Umbilical cord (tissue), 2 donors: ENCODE measurements around the gene GSK3A. TPM values are rescaled to one million over a fixed set of nuclear protein-coding genes. Genes with fewer than 3 reads are reported as not detected.

Source experiments
- DNase-seq: peaks from one replicate; pipeline ENCODE4 v3.0.0-alpha.2; 2015; ENCODE audit warnings: low spot score
- total RNA-seq: library from RNA; depleted of rRNA; stranded (reverse); fragments of >200 nt; gene quantifications from one replicate; pipeline ENCODE4 v1.2.3, GENCODE V29; 2014; ENCODE audit warnings: low replicate concordance; ENCODE audit not compliant: insufficient read depth

The GSK3A gene
- total RNA-seq, 1 donor from 2014 or later = 7.2 TPM

DNA sequence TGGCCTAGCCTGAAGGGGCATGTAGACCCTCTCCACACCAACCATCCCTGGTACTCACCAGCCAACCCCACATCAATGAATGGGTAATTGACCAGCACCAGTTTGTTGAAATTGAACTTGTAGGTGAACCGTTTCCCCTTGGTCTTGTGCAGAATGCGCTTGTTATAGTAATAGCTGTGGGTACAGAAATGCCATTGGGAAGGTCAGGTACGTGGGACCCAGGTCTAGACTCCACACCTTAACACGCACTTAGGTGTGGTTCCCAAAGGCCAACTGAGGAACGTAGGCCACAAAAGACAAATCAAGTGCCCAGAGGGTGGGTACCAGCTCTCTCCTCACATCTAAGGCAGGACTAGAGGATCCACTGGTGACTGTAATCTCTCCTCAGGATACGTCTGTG is 7.4 kb upstream of the GSK3A start:
- no peak for DNase-seq

DNA sequence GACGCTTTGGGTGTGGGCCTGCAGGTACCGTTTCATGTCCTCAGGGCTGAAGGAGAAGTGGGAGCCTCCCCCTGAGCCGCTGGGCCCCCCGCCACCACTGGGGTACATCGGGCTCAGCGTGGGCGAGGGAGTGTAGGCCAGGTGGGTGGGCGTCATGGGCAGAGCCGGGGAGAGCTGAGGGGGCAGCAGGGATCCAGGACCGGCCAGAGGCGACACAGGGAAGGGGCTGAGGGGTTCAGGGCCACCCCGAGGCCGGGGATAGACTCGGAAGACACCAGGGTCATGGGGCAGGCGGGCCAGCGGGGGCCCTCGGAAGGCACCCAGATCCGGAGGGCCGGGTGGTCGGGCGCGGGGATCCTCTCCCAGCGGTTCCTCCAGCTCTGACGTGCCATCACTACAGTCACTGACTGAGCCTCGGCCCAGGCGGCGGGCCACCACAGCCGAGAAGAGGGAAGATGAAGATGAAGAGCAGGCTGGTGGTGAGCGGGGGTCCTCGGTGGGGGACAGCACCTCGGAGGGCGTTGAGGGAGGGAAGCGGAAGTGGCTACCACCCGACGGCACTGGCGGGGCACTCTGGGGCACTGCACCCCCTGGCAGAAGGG is 6.8 kb upstream of the GSK3A start:
- no peak for DNase-seq

GRCh38 chr19:42248270-42249148 is 6.1 kb upstream of the GSK3A start:
- no peak for DNase-seq

DNA sequence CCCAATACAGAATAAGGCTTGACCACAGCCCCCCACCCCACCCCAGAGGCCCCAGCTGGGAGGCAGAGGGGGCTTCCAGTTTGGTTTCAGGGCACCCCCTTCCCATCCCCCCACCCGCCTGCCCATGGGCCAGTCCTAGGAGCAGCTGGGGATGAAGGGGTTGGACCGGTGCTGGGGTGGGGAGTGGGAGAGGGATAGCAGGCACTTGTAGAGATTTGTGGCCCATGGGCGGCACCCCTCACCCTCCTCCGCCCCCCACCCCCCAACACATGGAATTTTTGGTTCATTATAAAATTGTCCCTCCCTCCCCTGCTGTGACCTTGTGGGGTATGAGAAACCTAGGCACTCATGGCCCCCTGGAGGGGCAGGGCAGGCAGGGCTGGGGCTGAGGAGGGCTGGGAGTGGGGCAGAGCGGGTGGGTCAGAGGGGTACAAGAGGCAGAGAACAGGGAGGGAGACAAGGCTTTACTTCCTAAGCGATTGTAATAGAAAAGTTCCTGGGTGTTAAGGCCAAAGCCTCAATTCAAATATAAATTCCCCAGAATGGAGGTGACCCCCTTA is 5.3 kb upstream of the GSK3A start:
- DNase-seq = no peak

DNA sequence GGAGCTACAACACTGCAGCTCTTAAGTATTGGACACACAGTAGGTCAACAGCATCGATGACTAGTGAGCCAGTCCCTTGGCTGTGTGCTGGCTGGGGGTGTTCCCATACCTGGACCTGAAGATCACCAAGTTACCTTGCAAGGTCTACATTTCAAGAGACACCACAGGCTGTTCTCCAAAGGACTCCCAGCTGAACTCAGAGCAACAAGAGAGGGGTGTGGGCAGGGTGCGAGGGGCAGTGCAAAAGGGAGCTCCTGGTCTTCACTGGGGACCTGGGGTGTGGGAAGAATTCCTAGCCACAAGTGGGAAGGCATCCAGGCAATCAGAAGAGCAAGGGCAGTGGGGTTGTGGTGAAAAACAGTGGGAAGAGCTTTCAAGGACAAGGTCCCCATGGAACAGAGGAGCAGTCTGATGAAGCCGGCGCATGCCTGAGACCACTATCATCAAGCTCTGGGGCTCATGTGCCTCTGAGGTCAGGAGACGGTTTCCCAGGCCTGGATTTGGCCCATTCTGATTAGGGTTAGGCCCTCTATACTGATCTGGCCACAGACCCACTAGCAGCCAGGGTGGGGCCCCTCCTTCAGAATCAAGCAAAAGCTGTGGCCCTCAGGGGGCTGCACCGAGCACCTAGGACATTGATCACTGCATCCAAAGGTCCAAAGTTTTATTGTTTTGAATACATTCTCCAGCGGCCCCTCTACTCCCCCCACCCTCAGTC is 4.7 kb upstream of the GSK3A start:
- DNase-seq = no peak

GRCh38 chr19:42246143-42246921 is 3.9 kb upstream of the GSK3A start:
- DNase-seq = peak; percentile 85

- DNase-seq = no peak
Observed at GRCh38 chr19:42245231-42245630, 2.8 kb upstream of the GSK3A start.

DNA sequence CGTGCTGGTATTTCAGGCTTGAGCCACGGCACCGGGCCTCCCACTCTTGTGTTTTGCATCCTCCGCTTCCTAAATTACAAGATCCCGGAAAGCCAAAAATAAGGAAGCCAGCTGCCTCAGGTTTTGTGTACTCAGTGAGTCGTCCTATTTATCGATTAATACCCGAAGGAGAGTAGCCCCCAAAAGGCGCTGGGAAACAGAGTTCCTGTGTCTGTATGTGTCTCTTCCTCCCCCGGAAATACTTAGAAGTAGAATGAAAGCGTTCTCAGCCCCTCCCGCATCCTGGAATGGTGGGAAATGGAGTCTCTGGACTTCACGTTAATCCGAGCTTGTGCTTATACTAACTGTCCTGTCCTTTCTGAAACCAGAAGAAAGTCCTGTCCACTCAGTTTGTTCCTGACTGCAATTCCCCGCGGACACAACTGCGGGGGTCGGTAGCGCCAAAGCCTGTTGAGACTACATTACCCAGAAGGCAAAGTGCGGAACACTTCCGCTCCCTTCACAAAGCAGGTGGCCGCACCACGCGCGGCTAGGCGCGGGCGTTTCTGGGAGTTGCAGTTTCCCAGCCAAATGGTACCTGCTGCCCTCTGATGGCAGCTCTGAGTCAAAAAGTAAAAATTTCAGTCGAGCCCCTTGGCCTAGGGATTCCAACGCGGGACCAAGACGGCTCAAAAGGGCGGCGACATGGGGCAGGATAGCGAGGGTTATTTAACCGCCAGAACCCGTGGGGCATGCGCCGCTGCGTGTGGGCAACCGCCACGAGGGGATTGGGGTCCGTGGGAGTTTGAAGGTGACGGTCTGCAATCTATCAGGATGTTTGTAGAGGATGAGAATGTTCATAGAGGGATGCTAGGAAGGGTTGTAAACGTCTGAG is 2.2 kb upstream of the GSK3A start:
- DNase-seq = peak; percentile 98

GRCh38 chr19:42242069-42242511 is 312 bp downstream of the GSK3A start:
- DNase-seq = peak; percentile 28

- no peak for DNase-seq
Observed at GRCh38 chr19:42241279-42241678, 1.1 kb downstream of the GSK3A start.

DNA sequence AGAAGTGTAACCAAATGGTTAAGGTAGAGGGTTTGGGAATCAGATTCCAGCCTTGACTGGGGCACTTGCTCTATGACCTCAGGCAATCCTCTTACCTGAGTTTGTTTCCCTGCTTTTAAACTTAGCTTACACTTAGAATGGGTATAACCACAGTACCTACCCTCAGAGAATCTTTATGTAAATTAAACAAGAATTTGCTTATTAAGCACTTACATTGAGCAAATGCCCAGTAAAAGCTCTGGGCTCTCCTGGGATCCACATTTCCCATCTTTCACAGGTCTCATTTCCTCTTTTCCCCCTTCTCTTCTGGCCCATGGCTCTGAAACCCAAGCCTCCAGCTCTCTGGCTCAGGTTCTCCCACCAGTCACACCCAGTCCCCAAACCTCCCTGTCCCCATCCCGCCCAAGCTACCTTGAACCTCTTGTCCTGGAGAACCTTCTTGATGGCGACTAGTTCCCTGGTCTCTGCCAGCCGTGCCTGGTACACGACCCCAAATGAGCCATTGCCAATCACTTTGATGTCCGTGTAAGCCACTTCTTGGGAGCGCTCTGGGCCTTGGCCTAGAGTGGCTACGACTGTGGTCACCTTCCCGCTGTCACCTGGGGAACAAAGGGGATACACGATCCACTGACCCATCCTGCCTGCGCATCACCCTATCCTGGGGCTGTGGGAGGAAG is 2.7 kb downstream of the GSK3A start:
- DNase-seq = no peak

DNA sequence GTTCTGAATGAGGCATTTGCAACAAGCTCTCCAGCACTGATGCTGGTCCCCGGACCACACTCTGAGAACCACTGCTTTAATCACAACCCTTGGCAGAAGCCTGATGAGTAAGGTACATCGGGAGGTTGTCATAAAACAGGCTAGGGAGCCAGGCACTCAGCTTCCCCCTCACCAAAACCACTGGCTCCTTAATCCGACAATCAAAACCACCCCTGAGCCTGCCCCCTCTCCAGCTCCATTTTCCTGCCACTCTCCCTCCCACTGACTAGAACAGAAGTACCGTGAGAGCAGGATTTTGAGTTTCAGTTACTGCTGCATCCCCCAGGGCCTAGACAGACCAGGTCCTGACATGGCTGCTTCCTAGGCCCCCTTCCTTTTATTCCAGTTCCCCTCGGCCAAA is 7.2 kb downstream of the GSK3A start:
- no peak for DNase-seq

DNA sequence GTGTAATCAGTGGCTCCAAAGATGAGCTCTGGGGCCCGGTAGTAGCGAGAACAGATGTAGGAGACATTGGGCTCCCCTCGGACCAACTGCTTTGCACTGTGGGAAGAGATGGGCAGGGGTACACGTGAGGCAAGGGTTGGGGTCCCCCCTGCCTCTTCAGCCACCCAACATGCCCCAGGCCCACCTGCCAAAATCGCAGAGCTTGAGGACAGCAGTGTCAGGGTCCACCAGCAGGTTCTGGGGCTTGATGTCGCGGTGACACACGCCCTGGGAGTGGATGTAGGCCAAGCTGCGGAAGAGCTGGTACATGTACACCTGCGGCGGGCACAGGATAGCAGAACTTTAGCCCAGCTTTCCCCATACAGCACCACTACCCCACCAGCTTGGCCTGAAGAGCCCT is 8.0 kb downstream of the GSK3A start:
- no peak for DNase-seq

DNA sequence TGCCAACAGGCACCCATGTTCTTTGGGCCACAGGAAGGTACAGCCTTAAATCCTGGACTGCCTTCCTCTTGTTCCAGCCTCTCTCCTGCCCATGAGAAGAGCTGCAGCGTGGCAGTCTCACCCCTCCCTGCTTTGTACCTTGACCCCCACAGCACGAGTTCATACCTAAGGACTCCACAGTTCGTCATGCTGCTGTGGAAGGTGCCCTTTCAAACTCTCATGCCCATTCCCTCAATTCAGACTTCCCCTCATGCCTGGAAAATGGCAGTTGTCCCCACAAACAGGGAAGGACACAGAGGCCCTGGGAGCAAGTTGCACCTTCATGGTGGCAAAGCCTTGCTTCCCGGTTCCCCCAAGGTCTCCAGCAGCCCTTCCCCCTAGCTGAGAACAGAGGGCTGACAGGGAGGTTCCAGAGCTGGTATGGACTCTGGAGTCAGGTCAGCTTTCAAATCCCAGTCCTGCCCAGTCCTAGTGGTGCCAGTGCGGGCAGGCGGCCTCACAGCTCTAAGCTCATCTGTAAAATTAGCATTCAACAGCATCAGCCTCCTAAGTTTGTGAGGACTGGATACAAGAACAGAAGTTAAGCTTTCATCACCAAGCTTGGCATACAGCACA is 8.6 kb downstream of the GSK3A start:
- DNase-seq = no peak

- no peak for DNase-seq
Observed at GRCh38 chr19:42233106-42233505, 9.3 kb downstream of the GSK3A start.

- no peak for DNase-seq
Observed at GRCh38 chr19:42232435-42232834, 10.0 kb downstream of the GSK3A start.

DNA sequence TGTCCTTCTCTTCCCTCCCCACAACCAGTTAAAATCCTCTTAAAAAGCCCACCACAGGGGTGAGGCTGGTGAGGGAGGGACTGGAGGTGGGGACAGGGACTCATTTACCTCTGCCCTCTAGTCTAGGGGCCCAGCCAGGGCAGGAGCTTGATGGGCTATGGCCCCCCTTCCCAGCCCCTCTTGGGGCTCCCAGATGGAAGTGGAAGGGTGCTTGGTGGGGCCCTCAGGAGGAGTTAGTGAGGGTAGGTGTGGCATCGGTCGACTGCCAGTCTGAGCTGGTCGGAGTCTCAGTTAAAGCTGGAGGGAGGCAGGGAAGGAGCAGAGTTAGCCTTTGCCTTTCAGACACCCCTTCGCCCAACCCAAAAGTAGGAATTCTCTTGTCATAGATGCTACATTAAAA is 11.8 kb downstream of the GSK3A start:
- no peak for DNase-seq

GRCh38 chr19:42229855-42230351 is 12.5 kb downstream of the GSK3A start:
- DNase-seq = no peak

DNA sequence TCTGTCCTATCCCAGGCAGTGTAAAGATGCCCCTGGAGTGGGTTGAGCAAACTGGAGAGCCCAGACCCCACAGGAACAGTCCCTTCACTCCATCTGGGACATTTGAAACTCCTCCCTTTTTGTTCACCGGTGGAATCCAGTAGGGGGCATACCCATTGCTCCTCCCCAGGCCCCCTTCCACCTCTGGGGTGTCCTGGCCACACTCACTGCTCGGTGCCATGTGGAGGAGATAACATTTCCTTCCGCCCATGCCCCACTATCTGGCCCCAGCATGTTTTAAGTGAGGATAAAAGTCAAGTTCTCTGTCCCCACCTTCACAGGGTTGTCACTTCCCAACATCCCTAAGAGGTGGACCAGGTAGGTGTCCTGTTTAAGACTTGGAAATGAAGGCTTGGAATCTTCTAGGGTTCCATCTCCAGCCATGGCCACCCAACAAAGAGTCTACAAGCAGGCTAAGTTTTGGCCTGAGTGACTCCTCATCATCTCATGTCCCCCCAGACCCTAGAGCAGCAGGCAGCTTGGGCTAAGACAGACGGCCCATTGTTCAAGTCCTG is 13.0 kb downstream of the GSK3A start:
- DNase-seq = no peak
